K562 (cell line): ENCODE results near the gene ATRNL1. TPM values are rescaled to one million over a fixed set of nuclear protein-coding genes. Genes with fewer than 3 reads are reported as not detected.

Source experiments
- ATAC-seq: fragments of 200-7000 bp; cut with Tn5 transposase; 3 replicates; pipeline ENCODE4 v1.9.1; 2020; ENCODE audit warnings: moderate library complexity
- BruUV-seq: library from RNA; stranded (reverse); fragments of 400-500 nt; replicated peaks from 2 replicates; lab custom pipeline; 2021; lab: Mats Ljungman, UMichigan
- CTCF ChIA-PET: fragments of 300-600 bp; formaldehyde crosslinking; extraction: SDS; loops from one replicate; lab custom pipeline; 2021; ENCODE audit warnings: low intra/inter-chr PET ratio; lab: Yijun Ruan, JAX
- POLR2A ChIA-PET: fragments of 300-600, 350-650 bp; sonication (Branson Sonifier 250); formaldehyde crosslinking; extraction: SDS; loops from one replicate; lab custom pipeline; 2021; ENCODE audit warnings: antibody characterized with exemption, inconsistent platforms; lab: Yijun Ruan, JAX
- DNase-seq, 4 experiments: peaks; one replicate each; pipeline versions ENCODE4 v3.0.0 to v3.0.0-alpha.2; 2011 to 2018; ENCODE audit warnings: low spot score in 3 of 4, mixed read lengths in 3 of 4; ENCODE audit errors: extremely low read depth in 1 of 4
- FAIRE-seq: peaks from 2 replicates; lab custom pipeline; 2011; peaks lifted over from hg19 to GRCh38; lab: Jason Lieb, UNC
- H2AFZ ChIP-seq: 2 replicates; pipeline ENCODE4 v1.6.0; 2011; ENCODE audit warnings: low read depth, low read length, control low read depth, inconsistent platforms
- H3K27ac ChIP-seq: fragments of 200-600 bp; 3 replicates; pipeline ENCODE4 v1.8.0; 2011; ENCODE audit warnings: low read depth, mild to moderate bottlenecking, control low read depth, inconsistent platforms, low read length, moderate library complexity, mixed read lengths; ENCODE audit errors: extremely low read depth
- H3K27me3 ChIP-seq, 2 experiments: fragments of 300-600 bp in 1 of 2; 2 replicates in 1 of 2; 3 replicates in 1 of 2; pipeline versions ENCODE4 v1.6.0 to v1.8.0; 2011; ENCODE audit warnings: inconsistent platforms in 2 of 2, low read length in 2 of 2, mild to moderate bottlenecking in 1 of 2, mixed read lengths in 1 of 2, moderate library complexity in 1 of 2; ENCODE audit not compliant: control insufficient read depth in 2 of 2, insufficient read depth in 2 of 2
- H3K36me3 ChIP-seq: fragments of 300-600 bp; 3 replicates; pipeline ENCODE4 v1.8.0; 2011; ENCODE audit warnings: mild to moderate bottlenecking, low read length, inconsistent platforms; ENCODE audit not compliant: control insufficient read depth, insufficient read depth
- H3K4me1 ChIP-seq, 2 experiments: fragments of 200-600 bp in 1 of 2; replicated peaks in 1 of 2; 2 replicates in 1 of 2; 3 replicates in 1 of 2; pipeline versions ENCODE4 v1.5.1 to v1.8.0; 2011; ENCODE audit warnings: inconsistent platforms in 2 of 2, low read length in 2 of 2, mild to moderate bottlenecking in 1 of 2, mixed read lengths in 1 of 2, moderate library complexity in 1 of 2; ENCODE audit not compliant: control insufficient read depth in 2 of 2, insufficient read depth in 2 of 2
- H3K4me2 ChIP-seq: 2 replicates; pipeline ENCODE4 v1.6.1; 2011; ENCODE audit warnings: low read length, control low read depth, inconsistent platforms, mixed read lengths; ENCODE audit not compliant: insufficient read depth
- H3K4me3 ChIP-seq: fragments of 200-600 bp; sonication (generic), shearing (Covaris generic); 2 replicates; pipeline ENCODE4 v1.5.1; 2016; ENCODE audit warnings: control low read depth, inconsistent platforms
- H3K79me2 ChIP-seq: fragments of 200-600 bp; 3 replicates; pipeline ENCODE4 v1.8.0; 2011; ENCODE audit warnings: low read length, inconsistent platforms; ENCODE audit not compliant: control insufficient read depth, insufficient read depth
- H3K9ac ChIP-seq, 2 experiments: 2 replicates each; pipeline versions ENCODE4 v1.6.0 to v1.6.1; 2011; ENCODE audit warnings: low read depth in 2 of 2, low read length in 2 of 2, control low read depth in 1 of 2, inconsistent platforms in 1 of 2, mild to moderate bottlenecking in 1 of 2, mixed read lengths in 1 of 2; ENCODE audit not compliant: insufficient read depth in 1 of 2
- H3K9me1 ChIP-seq: one replicate; pipeline ENCODE4 v1.6.0; 2011; ENCODE audit warnings: inconsistent platforms, mild to moderate bottlenecking, low read length, moderate library complexity; ENCODE audit not compliant: control insufficient read depth, insufficient read depth
- H3K9me3 ChIP-seq: replicated peaks from 2 replicates; pipeline ENCODE4 v1.5.1; 2011; ENCODE audit warnings: low read depth, low read length, inconsistent platforms; ENCODE audit not compliant: control insufficient read depth, insufficient read depth
- H4K20me1 ChIP-seq: replicated peaks from 2 replicates; pipeline ENCODE4 v1.6.1; 2011; ENCODE audit warnings: low read length, inconsistent platforms, mixed read lengths; ENCODE audit not compliant: control insufficient read depth, insufficient read depth
- CHCHD3 ChIP-seq: fragments of 250-450 bp; sonication (Bioruptor Pico); IDR thresholded peaks from 2 replicates; pipeline ENCODE4 v2.1.2; 2022; ENCODE audit warnings: mild to moderate bottlenecking
- GABPB1 ChIP-seq: sonication (generic); formaldehyde crosslinking; IDR thresholded peaks from 2 replicates; pipeline ENCODE4 v1.8.0; 2022; ENCODE audit warnings: mild to moderate bottlenecking, missing genetic modification reagents
- IRF2 ChIP-seq: sonication (generic); formaldehyde crosslinking; IDR thresholded peaks from 2 replicates; pipeline ENCODE4 v1.8.1; 2022; ENCODE audit warnings: mild to moderate bottlenecking, missing genetic modification reagents
- KLF1 ChIP-seq: fragments of 450-650 bp; IDR thresholded peaks from 2 replicates; pipeline ENCODE4 v1.6.1; 2016; ENCODE audit warnings: missing genetic modification characterization, missing compliant biosample characterization
- OTX1 ChIP-seq: fragments of 450-650 bp; formaldehyde crosslinking; IDR thresholded peaks from 2 replicates; pipeline ENCODE4 v1.4.0; 2022; ENCODE audit warnings: mild to moderate bottlenecking
- TBL1XR1 ChIP-seq, 2 experiments: IDR thresholded peaks; 2 replicates each; pipeline ENCODE4 v1.6.1; 2012; ENCODE audit warnings: improper control_type of control experiment in 2 of 2, low read length in 2 of 2, mild to moderate bottlenecking in 1 of 2
- TBP ChIP-seq: optimal IDR thresholded peaks from 2 replicates; pipeline ENCODE3; 2011; ENCODE audit warnings: low read depth, low read length, improper control_type of control experiment
- U2AF1 ChIP-seq: fragments of 200-400 bp; formaldehyde crosslinking; optimal IDR thresholded peaks from 2 replicates; pipeline ENCODE3; 2017; ENCODE audit warnings: mild to moderate bottlenecking, low read depth, low read length, moderate library complexity
- ZC3H8 ChIP-seq: fragments of 450-650 bp; IDR thresholded peaks from 2 replicates; pipeline ENCODE4 v1.6.1; 2017
- ZNF263 ChIP-seq: sonication (generic); formaldehyde crosslinking; IDR thresholded peaks from 2 replicates; pipeline ENCODE4 v1.8.0; 2022; ENCODE audit warnings: mild to moderate bottlenecking, missing genetic modification reagents, borderline replicate concordance
- ZNF76 ChIP-seq: fragments of 250-450 bp; sonication (Bioruptor Pico); IDR thresholded peaks from 2 replicates; pipeline ENCODE4 v1.4.0; 2020; ENCODE audit warnings: mild to moderate bottlenecking, moderate library complexity, borderline replicate concordance
- WGBS: fragments of 100-300 bp; shearing (Covaris generic); methylation state at CpG from one replicate; pipeline ENCODE4 v1.1.6; 2016; ENCODE audit warnings: low coverage, mixed read lengths; ENCODE audit not compliant: insufficient coverage; ENCODE audit errors: missing lambda C conversion rate; 5-methylcytosine and 5-hydroxymethylcytosine counted together
- in situ Hi-C: fragments of 300-500 bp; cut with MboI; formaldehyde crosslinking; loops from 4 replicates; pipeline ENCODE4 v1.15.0; 2018; ENCODE audit warnings: inconsistent platforms, mixed read lengths
- intact Hi-C: fragments of 100-400 bp; cut with micrococcal nuclease; formaldehyde crosslinking; loops from 2 replicates; pipeline ENCODE4 v1.14.2; 2022
- polyA plus RNA-seq, 8 experiments: library from polyadenylated mRNA; depleted of rRNA in 4 of 8; stranded (reverse) in 5 of 8; unstranded in 3 of 8; fragments of >200 nt; fragmentation: Nextera tagmentation in 2 of 8; fragmentation: Illumina TruSeq in 1 of 8; extraction: Ambion mirVana in 2 of 8; extraction: Trizol in 1 of 8; gene quantifications; 2 replicates each; pipeline versions ENCODE4 v1.2.1 to v1.2.3, GENCODE V29; 2011 to 2014; ENCODE audit warnings: inconsistent platforms in 1 of 8, missing spikeins in 1 of 8
- total RNA-seq, 7 experiments: library from RNA; depleted of rRNA in 6 of 7; stranded (reverse); fragments of >200 nt in 6 of 7; fragmentation: Illumina TruSeq in 2 of 7; extraction: Trizol in 2 of 7; gene quantifications; 2 replicates each; pipeline versions ENCODE4 v1.2.1 to v1.2.3, GENCODE V29; 2011 to 2021; ENCODE audit warnings: low replicate concordance in 1 of 7
- TF ChIP-seq, protein P1 (sequence below): fragments of 250-450 bp; sonication (Bioruptor Pico); IDR thresholded peaks from 2 replicates; pipeline ENCODE4 v1.5.0; 2020; ENCODE audit warnings: mild to moderate bottlenecking, borderline replicate concordance
- TF ChIP-seq, protein P2 (sequence below): fragments of 250-450 bp; sonication (Bioruptor Pico); IDR thresholded peaks from 2 replicates; pipeline ENCODE4 v1.9.0; 2021; ENCODE audit warnings: mild to moderate bottlenecking
- TF ChIP-seq, protein P3 (sequence below): IDR thresholded peaks from 3 replicates; pipeline ENCODE4 v1.6.1; 2011; ENCODE audit warnings: borderline replicate concordance, mild to moderate bottlenecking; ENCODE audit not compliant: insufficient read length, insufficient read depth

ATRNL1 gene
- total and polyA plus RNA-seq, 9 of the 15 experiments (the other 6 are each of a cell fraction or from before 2014, with no cell fraction given) = 0.18 TPM; not detected in 8

DNA sequence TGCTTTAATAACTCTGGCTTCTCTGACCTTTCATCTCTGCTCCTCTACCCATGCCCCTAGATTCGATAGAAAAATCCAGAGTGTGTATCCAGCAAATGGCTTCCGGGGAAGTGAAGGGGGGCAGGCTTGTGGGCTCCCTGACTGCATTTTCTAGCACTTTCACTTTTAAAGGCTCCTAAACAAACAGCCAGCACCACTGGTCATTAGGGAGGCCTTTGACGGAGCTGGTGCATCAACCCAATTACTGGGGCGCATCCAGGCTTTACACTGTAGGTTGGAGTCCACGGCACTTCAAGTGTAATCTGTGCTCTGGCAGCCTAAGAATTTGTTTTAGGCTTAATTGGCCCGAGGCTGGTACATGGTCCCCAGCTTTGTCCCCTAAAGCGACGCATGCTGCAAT, 887.9 kb downstream of the ATRNL1 start (continued):
- TF ChIP-seq, protein P1, sequence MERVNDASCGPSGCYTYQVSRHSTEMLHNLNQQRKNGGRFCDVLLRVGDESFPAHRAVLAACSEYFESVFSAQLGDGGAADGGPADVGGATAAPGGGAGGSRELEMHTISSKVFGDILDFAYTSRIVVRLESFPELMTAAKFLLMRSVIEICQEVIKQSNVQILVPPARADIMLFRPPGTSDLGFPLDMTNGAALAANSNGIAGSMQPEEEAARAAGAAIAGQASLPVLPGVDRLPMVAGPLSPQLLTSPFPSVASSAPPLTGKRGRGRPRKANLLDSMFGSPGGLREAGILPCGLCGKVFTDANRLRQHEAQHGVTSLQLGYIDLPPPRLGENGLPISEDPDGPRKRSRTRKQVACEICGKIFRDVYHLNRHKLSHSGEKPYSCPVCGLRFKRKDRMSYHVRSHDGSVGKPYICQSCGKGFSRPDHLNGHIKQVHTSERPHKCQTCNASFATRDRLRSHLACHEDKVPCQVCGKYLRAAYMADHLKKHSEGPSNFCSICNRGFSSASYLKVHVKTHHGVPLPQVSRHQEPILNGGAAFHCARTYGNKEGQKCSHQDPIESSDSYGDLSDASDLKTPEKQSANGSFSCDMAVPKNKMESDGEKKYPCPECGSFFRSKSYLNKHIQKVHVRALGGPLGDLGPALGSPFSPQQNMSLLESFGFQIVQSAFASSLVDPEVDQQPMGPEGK (CRISPR knock-in tag) = no peak

GRCh38 chr10:115982076-115982475, 888.9 kb downstream of the ATRNL1 start:
- BruUV-seq = no TSS peak
- H3K36me3 ChIP-seq = no peaks in the 10 kb centered on the region
- no peak for DNase-seq
- ChIA-PET POLR2A (no interaction called here), CTCF (no interaction called here)
- H3K27me3 ChIP-seq = no peaks in the 10 kb centered on the region
- in situ Hi-C loops = no loop called here
- H3K9me1 ChIP-seq = no peaks in the 10 kb centered on the region
- no peak overlapping the region for H3K27ac ChIP-seq
- TF ChIP-seq ZNF76 (no peak), ZNF263 (no peak), TBL1XR1 (IDR thresholded peaks at IDR 0.05; ENCODE audit: low read length in 2 of 2) (no peak), CHCHD3 (no peak), U2AF1 (no peak), ZC3H8 (no peak), OTX1 (CRISPR knock-in tag) (no peak), TBP (no peak), IRF2 (no peak), KLF1 (tag) (no peak), GABPB1 (no peak)
- TF ChIP-seq, protein P2, sequence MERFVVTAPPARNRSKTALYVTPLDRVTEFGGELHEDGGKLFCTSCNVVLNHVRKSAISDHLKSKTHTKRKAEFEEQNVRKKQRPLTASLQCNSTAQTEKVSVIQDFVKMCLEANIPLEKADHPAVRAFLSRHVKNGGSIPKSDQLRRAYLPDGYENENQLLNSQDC (CRISPR knock-in tag) = no peak
- TF ChIP-seq, protein P3, sequence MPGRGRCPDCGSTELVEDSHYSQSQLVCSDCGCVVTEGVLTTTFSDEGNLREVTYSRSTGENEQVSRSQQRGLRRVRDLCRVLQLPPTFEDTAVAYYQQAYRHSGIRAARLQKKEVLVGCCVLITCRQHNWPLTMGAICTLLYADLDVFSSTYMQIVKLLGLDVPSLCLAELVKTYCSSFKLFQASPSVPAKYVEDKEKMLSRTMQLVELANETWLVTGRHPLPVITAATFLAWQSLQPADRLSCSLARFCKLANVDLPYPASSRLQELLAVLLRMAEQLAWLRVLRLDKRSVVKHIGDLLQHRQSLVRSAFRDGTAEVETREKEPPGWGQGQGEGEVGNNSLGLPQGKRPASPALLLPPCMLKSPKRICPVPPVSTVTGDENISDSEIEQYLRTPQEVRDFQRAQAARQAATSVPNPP = no peak
- TF ChIP-seq, all 486 proteins: peak for 0
- H3K9ac ChIP-seq = no peak overlapping the region
- H2AFZ ChIP-seq = no peak overlapping the region
- 0% methylated on average over 2 of the region's 6 CpGs for WGBS
- H4K20me1 ChIP-seq = no peaks in the 10 kb centered on the region
- H3K79me2 ChIP-seq = no peaks in the 10 kb centered on the region
- intact Hi-C loops = no loop called here
- no peak overlapping the region for H3K4me3 ChIP-seq
- no peaks in the 10 kb centered on the region for H3K9me3 ChIP-seq
- H3K4me1 ChIP-seq = no peaks in the 10 kb centered on the region
- no peak for FAIRE-seq
- no peak for ATAC-seq
- H3K4me2 ChIP-seq = no peak overlapping the region
